ENCODE results near the gene GLI1.

GLI1 gene

GRCh38 chr12:57461917-57462250 is 2.3 kb downstream of the GLI1 start:
- DNase-seq: no peak

- peak; percentile 89 to 92 for DNase-seq
Observed at GRCh38 chr12:57462251-57462911, 2.8 kb downstream of the GLI1 start.

GRCh38 chr12:57462912-57463253 is 3.3 kb downstream of the GLI1 start:
- no peak for DNase-seq

GRCh38 chr12:57464569-57464968 is 5.0 kb downstream of the GLI1 start:
- DNase-seq: no peak

GRCh38 chr12:57465030-57465746 is 5.6 kb downstream of the GLI1 start:
- no peak for DNase-seq

GRCh38 chr12:57465747-57466505 is 6.3 kb downstream of the GLI1 start:
- no peak for DNase-seq

GRCh38 chr12:57467212-57467874 is 7.8 kb downstream of the GLI1 start:
- DNase-seq: no peak

- no peak for DNase-seq
Observed at GRCh38 chr12:57467915-57468314, 8.3 kb downstream of the GLI1 start.

GRCh38 chr12:57469296-57470164 is 9.9 kb downstream of the GLI1 start:
- DNase-seq: no peak

- DNase-seq: no peak
Observed at GRCh38 chr12:57470286-57470969, 10.8 kb downstream of the GLI1 start.

GRCh38 chr12:57470970-57471656 is 11.5 kb downstream of the GLI1 start:
- DNase-seq: no peak

GRCh38 chr12:57471661-57472060 is 12.1 kb downstream of the GLI1 start:
- DNase-seq: no peak

- DNase-seq: no peak
Observed at GRCh38 chr12:57472391-57472790, 12.8 kb downstream of the GLI1 start.

- DNase-seq: no peak
Observed at GRCh38 chr12:57473392-57473791, 13.8 kb downstream of the GLI1 start.

GRCh38 chr12:57473886-57474285 is 14.3 kb downstream of the GLI1 start:
- DNase-seq: no peak

GRCh38 chr12:57474430-57474829 is 14.8 kb downstream of the GLI1 start:
- no peak for DNase-seq

- no peak for DNase-seq
Observed at GRCh38 chr12:57474862-57475261, 15.3 kb downstream of the GLI1 start.

GRCh38 chr12:57475271-57476161 is 15.9 kb downstream of the GLI1 start:
- no peak for DNase-seq

GRCh38 chr12:57476162-57476992 is 16.8 kb downstream of the GLI1 start:
- DNase-seq: peak; percentile 70 to 82

Measured in stimulated activated CD4-positive, alpha-beta T cell treated with anti-CD3 and anti-CD28 coated beads, Interleukin-2, amount 100 ng/mL, for 48 hours (primary cell).